Neural cell (in vitro differentiated cells): ENCODE data around the gene MSANTD7.

Experiments used
- CTCF ChIP-seq: fragments of 450-650 bp; IDR thresholded peaks from 2 replicates; pipeline ENCODE4 v1.5.1; 2014; ENCODE audit warnings: antibody characterized with exemption, mild to moderate bottlenecking, moderate library complexity; ENCODE audit not compliant: poor library complexity, severe bottlenecking
- EZH2 ChIP-seq: fragments of 200-600, 300-800 bp; shearing (Covaris generic), sonication (generic); IDR thresholded peaks from 2 replicates; pipeline ENCODE4 v1.6.1; 2014; ENCODE audit warnings: antibody characterized with exemption, low read length, borderline replicate concordance, mild to moderate bottlenecking; ENCODE audit not compliant: insufficient read depth, poor library complexity, severe bottlenecking
- POLR2AphosphoS5 ChIP-seq: IDR thresholded peaks from 2 replicates; pipeline ENCODE4 v1.6.1; 2012

GRCh38 chr10:14822879-14823755, 15.0 kb upstream of the MSANTD7 start:
- TF ChIP-seq POLR2AphosphoS5 (no peak), EZH2 (no peak), CTCF (peak; percentile 72)
